Epithelial cell of alveolus of lung (primary cell): ENCODE measurements around the gene MYH13. TPM values are rescaled to one million over a fixed set of nuclear protein-coding genes. Genes with fewer than 3 reads are reported as not detected.

Source experiments
- total RNA-seq: library from RNA; depleted of rRNA; stranded (reverse); fragments of >200 nt; gene quantifications from 2 replicates; pipeline ENCODE4 v1.2.1, GENCODE V29; 2015

MYH13 gene
- not detected in 2 replicates for total RNA-seq

DNA sequence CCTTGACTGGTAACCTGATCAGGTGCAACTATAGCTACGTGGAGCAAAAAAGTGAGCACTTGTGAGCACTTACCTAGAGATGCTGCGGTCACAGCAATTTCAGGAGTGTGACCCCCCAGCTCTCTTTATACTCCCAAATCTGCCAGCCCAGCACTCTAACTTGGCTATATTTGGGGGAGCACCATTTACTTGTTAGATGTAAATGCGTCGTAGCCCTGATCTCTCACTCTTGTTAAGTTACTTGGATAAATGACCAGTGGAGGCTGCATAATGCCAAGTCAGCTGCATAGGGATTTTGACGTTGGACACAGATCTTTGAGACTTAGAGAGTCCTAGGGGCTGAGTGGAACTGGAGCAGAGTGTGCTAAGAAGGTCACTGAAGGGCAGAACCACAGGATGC is at the start of gene MYH13:
TSS of gene MYH13 (minus strand) at position 101 of the 400 bp plus-strand sequence. CDS start 8,476 bp downstream, outside the sequence.

DNA sequence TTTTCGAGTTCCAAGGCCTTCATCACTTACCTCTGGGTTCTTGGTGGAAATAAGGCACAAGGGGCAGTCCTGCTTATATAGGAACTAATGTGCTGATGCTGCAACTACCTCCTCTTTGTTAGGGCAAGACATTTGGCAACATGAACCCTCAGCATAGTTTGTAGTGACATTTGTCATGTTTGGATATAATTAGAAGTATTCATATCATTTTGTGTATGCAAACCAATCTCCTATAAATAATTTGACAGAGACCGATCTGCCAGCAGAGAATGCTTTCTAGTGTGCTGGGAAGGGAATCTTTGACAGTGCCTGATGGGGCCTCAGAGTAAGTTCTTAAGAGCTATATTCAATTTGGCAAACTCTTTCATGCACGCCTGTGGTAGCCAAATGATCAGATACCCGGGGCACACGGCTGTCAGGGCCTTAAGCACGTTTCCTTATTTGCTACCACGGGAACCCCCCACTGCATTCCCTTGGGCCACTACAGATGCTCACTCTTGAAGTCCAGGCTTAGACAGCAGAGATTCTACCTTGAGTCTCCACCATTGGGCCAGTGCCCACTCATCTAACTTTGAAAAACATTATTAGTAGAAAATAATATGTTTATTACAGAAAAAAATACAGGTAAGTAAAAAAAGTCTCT is 49.2 kb upstream of the MYH13 start, which contains the start of gene MYH8:
TSS of gene MYH8 (minus strand) at position 51 of the 643 bp plus-strand sequence. CDS start 1,723 bp downstream, outside the sequence.

Other genes with a start within 250 kb of the MYH13 start
- 2.1 and 12.4 TPM in 2 replicates for gene GAS7, start 174.4 kb downstream of the MYH13 start, total RNA-seq
- gene MYH8, start 48.9 kb upstream of the MYH13 start, total RNA-seq: 0.88 TPM in 1 of 2 replicates, not detected in the other
- gene MYH4, start 96.6 kb upstream of the MYH13 start, total RNA-seq: not detected in 2 replicates
- not detected in 2 replicates for gene MYH1, start 145.5 kb upstream of the MYH13 start, total RNA-seq
- gene MYH2, start 176.7 kb upstream of the MYH13 start, total RNA-seq: 1.8 TPM in 1 of 2 replicates, not detected in the other